H1 (cell line): Measurements from ENCODE around the gene TCAP. TPM values are rescaled to one million over a fixed set of nuclear protein-coding genes. Genes with fewer than 3 reads are reported as not detected.

Experiments used
- CTCF ChIA-PET: fragments of 300-600 bp; sonication (Branson Sonifier 250); formaldehyde crosslinking; loops from one replicate; lab custom pipeline; 2021; ENCODE audit not compliant: partially characterized antibody; lab: Charles Lee
- POLR2A ChIA-PET: fragments of 300-600 bp; sonication (Branson Sonifier 250); formaldehyde crosslinking; loops from one replicate; lab custom pipeline; 2021; ENCODE audit warnings: inconsistent platforms; ENCODE audit not compliant: partially characterized antibody; lab: Charles Lee
- DNase-seq, 2 experiments: peaks; one replicate each; pipeline versions ENCODE4 v3.0.0 to v3.0.0-alpha.2; 2010 to 2022; ENCODE audit warnings: low spot score in 2 of 2, low read depth in 1 of 2, mixed read lengths in 1 of 2
- FAIRE-seq: peaks from 2 replicates; lab custom pipeline; 2011; peaks lifted over from hg19 to GRCh38; lab: Jason Lieb, UNC
- H2AFZ ChIP-seq: 2 replicates; pipeline ENCODE4 v1.8.1; 2012; ENCODE audit warnings: low read length, inconsistent platforms
- H2AK5ac ChIP-seq: 2 replicates; pipeline ENCODE4 v1.6.1; 2013; ENCODE audit warnings: low read depth, low read length
- H2BK120ac ChIP-seq: replicated peaks from 2 replicates; pipeline ENCODE3; 2013; ENCODE audit warnings: low read depth, low read length, inconsistent platforms
- H2BK12ac ChIP-seq: 2 replicates; pipeline ENCODE4 v1.6.1; 2013; ENCODE audit warnings: low read depth, low read length
- H2BK15ac ChIP-seq: 2 replicates; pipeline ENCODE4 v1.6.1; 2013; ENCODE audit warnings: low read length
- H2BK20ac ChIP-seq: 2 replicates; pipeline ENCODE4 v1.6.1; 2013; ENCODE audit warnings: low read length
- H2BK5ac ChIP-seq: 2 replicates; pipeline ENCODE4 v1.6.1; 2013; ENCODE audit warnings: low read depth, low read length
- H3K14ac ChIP-seq: 2 replicates; pipeline ENCODE4 v1.6.1; 2013; ENCODE audit warnings: inconsistent platforms; ENCODE audit not compliant: insufficient read length
- H3K18ac ChIP-seq: 2 replicates; pipeline ENCODE4 v1.6.1; 2013; ENCODE audit warnings: low read length; ENCODE audit errors: extremely low read depth
- H3K23ac ChIP-seq: 2 replicates; pipeline ENCODE4 v1.6.1; 2013; ENCODE audit warnings: inconsistent platforms; ENCODE audit not compliant: insufficient read length
- H3K23me2 ChIP-seq: 2 replicates; pipeline ENCODE4 v1.6.1; 2013; ENCODE audit warnings: low read depth, low read length
- H3K27ac ChIP-seq: 2 replicates; pipeline ENCODE4 v1.6.1; 2011; ENCODE audit warnings: low read depth, low read length, inconsistent platforms
- H3K27me3 ChIP-seq, 4 experiments: replicated peaks in 1 of 4; 1 replicate in 1 of 4; 2 replicates in 3 of 4; pipeline versions ENCODE4 v1.6.1 to v1.8.1; 2011 to 2013; ENCODE audit warnings: low read length in 3 of 4, mild to moderate bottlenecking in 3 of 4, inconsistent platforms in 2 of 4, mixed read lengths in 2 of 4, moderate library complexity in 1 of 4; ENCODE audit not compliant: control insufficient read depth in 3 of 4, insufficient read depth in 3 of 4; ENCODE audit errors: extremely low read depth in 1 of 4
- H3K36me3 ChIP-seq, 4 experiments: 2 replicates each; pipeline versions ENCODE4 v1.6.1 to v1.8.1; 2011 to 2013; ENCODE audit warnings: mild to moderate bottlenecking in 4 of 4, low read length in 3 of 4, moderate library complexity in 2 of 4, control low read depth in 1 of 4, inconsistent platforms in 1 of 4; ENCODE audit not compliant: insufficient read depth in 4 of 4, control insufficient read depth in 2 of 4
- H3K4ac ChIP-seq: replicated peaks from 2 replicates; pipeline ENCODE3; 2013; ENCODE audit warnings: low read length, low read depth, mixed read lengths, inconsistent platforms; ENCODE audit not compliant: insufficient read length
- H3K4me1 ChIP-seq, 4 experiments: replicated peaks in 1 of 4; 1 replicate in 1 of 4; 2 replicates in 3 of 4; pipeline versions ENCODE4 v1.6.1 to v1.8.1; 2011 to 2013; ENCODE audit warnings: low read length in 3 of 4, inconsistent platforms in 2 of 4, mixed read lengths in 1 of 4; ENCODE audit not compliant: insufficient read depth in 4 of 4, control insufficient read depth in 3 of 4
- H3K4me2 ChIP-seq, 2 experiments: 2 replicates each; pipeline versions ENCODE4 v1.6.1 to v1.8.1; 2011 to 2013; ENCODE audit warnings: low read depth in 2 of 2, low read length in 2 of 2, control low read depth in 1 of 2, inconsistent platforms in 1 of 2, mild to moderate bottlenecking in 1 of 2; ENCODE audit not compliant: insufficient read depth in 1 of 2
- H3K4me3 ChIP-seq, 4 experiments: fragments of 200-600, 300-600 bp in 1 of 4; sonication (generic), shearing (Covaris generic), sonication (Bioruptor Twin) in 1 of 4; 2 replicates each; pipeline versions ENCODE4 v1.5.1 to v1.8.1; 2011 to 2016; ENCODE audit warnings: low read length in 4 of 4, low read depth in 3 of 4, control low read depth in 2 of 4, inconsistent platforms in 2 of 4, mild to moderate bottlenecking in 2 of 4, mixed read lengths in 1 of 4, moderate library complexity in 1 of 4; ENCODE audit not compliant: insufficient read depth in 2 of 4; ENCODE audit errors: extremely low read depth in 1 of 4
- H3K56ac ChIP-seq: replicated peaks from 2 replicates; pipeline ENCODE3; 2013; ENCODE audit warnings: low read depth, mild to moderate bottlenecking, mixed read lengths, low read length, inconsistent platforms; ENCODE audit not compliant: insufficient read length
- H3K79me1 ChIP-seq: 2 replicates; pipeline ENCODE4 v1.6.1; 2013; ENCODE audit warnings: low read depth, low read length, control low read depth
- H3K79me2 ChIP-seq, 2 experiments: 2 replicates each; pipeline versions ENCODE4 v1.6.1 to v1.8.1; 2012 to 2013; ENCODE audit warnings: low read length in 2 of 2, mild to moderate bottlenecking in 2 of 2, inconsistent platforms in 1 of 2; ENCODE audit not compliant: insufficient read depth in 2 of 2, control insufficient read depth in 1 of 2
- H3K9ac ChIP-seq, 4 experiments: replicated peaks in 1 of 4; 1 replicate in 1 of 4; 2 replicates in 3 of 4; pipeline versions ENCODE4 v1.6.1 to v1.8.1; 2011 to 2013; ENCODE audit warnings: low read depth in 3 of 4, low read length in 3 of 4, control low read depth in 2 of 4, mild to moderate bottlenecking in 2 of 4, moderate library complexity in 2 of 4, inconsistent platforms in 1 of 4; ENCODE audit errors: extremely low read depth in 1 of 4
- H3K9me3 ChIP-seq, 2 experiments: 2 replicates each; pipeline versions ENCODE4 v1.6.1 to v1.8.1; 2012 to 2013; ENCODE audit warnings: mild to moderate bottlenecking in 2 of 2, moderate library complexity in 2 of 2, control low read depth in 1 of 2, inconsistent platforms in 1 of 2, low read depth in 1 of 2, low read length in 1 of 2, mixed read lengths in 1 of 2; ENCODE audit not compliant: insufficient read depth in 2 of 2
- H4K20me1 ChIP-seq, 2 experiments: replicated peaks in 1 of 2; 2 replicates each; pipeline versions ENCODE3 to v1.8.1; 2011 to 2013; ENCODE audit warnings: inconsistent platforms in 2 of 2, low read length in 2 of 2, mild to moderate bottlenecking in 1 of 2; ENCODE audit not compliant: insufficient read depth in 2 of 2, control insufficient read depth in 1 of 2
- H4K5ac ChIP-seq: 2 replicates; pipeline ENCODE4 v1.6.1; 2013; ENCODE audit warnings: low read length, low read depth, mixed read lengths, inconsistent platforms; ENCODE audit not compliant: insufficient read length
- H4K8ac ChIP-seq: 2 replicates; pipeline ENCODE4 v1.8.0; 2013; ENCODE audit warnings: mild to moderate bottlenecking, moderate library complexity, low read length, inconsistent platforms; ENCODE audit not compliant: insufficient read depth; ENCODE audit errors: extremely low read depth
- H4K91ac ChIP-seq: replicated peaks from 2 replicates; pipeline ENCODE3; 2013; ENCODE audit warnings: low read length, mixed read lengths, inconsistent platforms; ENCODE audit not compliant: insufficient read length
- CHD1 ChIP-seq: IDR thresholded peaks from 2 replicates; pipeline ENCODE4 v1.6.1; 2012; ENCODE audit warnings: low read depth, low read length, improper control_type of control experiment
- KDM4A ChIP-seq: IDR thresholded peaks from one replicate; pipeline ENCODE4 v1.7.1; 2012; ENCODE audit warnings: low read depth, mild to moderate bottlenecking, moderate library complexity, low read length, inconsistent platforms; ENCODE audit not compliant: severe bottlenecking
- NANOG ChIP-seq: IDR thresholded peaks from 2 replicates; pipeline ENCODE4 v1.6.1; 2011; ENCODE audit warnings: low read length, low read depth, mild to moderate bottlenecking, inconsistent platforms; ENCODE audit not compliant: insufficient read depth, poor library complexity, severe bottlenecking
- WGBS, 2 experiments: shearing (Covaris generic) in 1 of 2; methylation state at CpG; one replicate each; pipeline versions ENCODE4 v1.1.6 to v1.1.7; 2013 to 2015; ENCODE audit warnings: low lambda C conversion rate in 2 of 2, mixed read lengths in 2 of 2, inconsistent platforms in 1 of 2, low coverage in 1 of 2, missing lambda C conversion rate in 1 of 2; ENCODE audit not compliant: insufficient replicate concordance in 2 of 2, insufficient coverage in 1 of 2, insufficient read length in 1 of 2; ENCODE audit errors: extremely low coverage in 1 of 2, missing lambda C conversion rate in 1 of 2; 5-methylcytosine and 5-hydroxymethylcytosine counted together
- polyA plus RNA-seq, 7 experiments: library from polyadenylated mRNA; depleted of rRNA in 3 of 7; stranded (reverse) in 5 of 7; unstranded in 2 of 7; fragments of >200 nt in 5 of 7; fragments of 200-250 nt in 2 of 7; gene quantifications; 1 replicate in 5 of 7; 2 replicates in 1 of 7; 4 replicates in 1 of 7; pipeline versions ENCODE4 v1.2.1 to v1.2.3, GENCODE V29; 2011 to 2013; ENCODE audit warnings: missing spikeins in 2 of 7, mixed read lengths in 2 of 7
- total RNA-seq: library from RNA; stranded (reverse); fragmentation: NEBNext Ultra II Directional; extraction: Animal tissue kit (Norgen Biotek cat#: 25700); gene quantifications from 2 replicates; pipeline ENCODE4 v1.2.1, GENCODE V29; 2021

TCAP gene
- total and polyA plus RNA-seq, 2 of the 8 experiments (the other 6 are each of a cell fraction or from before 2014, with no cell fraction given) = 0.82 to 1.4 TPM

DNA sequence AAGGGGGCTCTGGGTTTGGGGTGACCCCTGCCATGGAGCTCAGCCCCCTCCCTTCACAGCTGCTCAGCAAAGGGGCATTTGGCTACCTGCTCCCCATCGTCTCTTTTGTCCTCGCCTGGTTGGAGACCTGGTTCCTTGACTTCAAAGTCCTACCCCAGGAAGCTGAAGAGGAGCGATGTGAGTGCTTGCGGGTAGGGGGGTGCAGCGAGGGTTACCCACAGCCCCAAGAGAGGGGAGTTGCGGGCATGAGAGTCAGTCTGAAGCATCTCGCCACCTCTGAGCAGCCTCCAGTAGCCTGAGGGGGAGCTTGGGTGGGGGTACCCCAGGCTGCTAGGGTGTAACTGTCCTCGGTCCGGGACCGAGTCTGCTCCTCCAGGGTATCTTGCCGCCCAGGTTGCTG lies 6.8 kb upstream of the TCAP start:
- CTCF ChIA-PET = interaction anchor here (0.6 to 49.2 kb wide), 6 partner anchors 10 to 108 kb away, joined by 3 to 1885 read pairs (median 8); partner anchors contain the start of genes ERBB2, PGAP3, PNMT and PPP1R1B

More for the DNA sequence above, 6.8 kb upstream of the TCAP start:
- peaks cover 0 to 9% (median 3%) of the 10 kb centered on the region in 4 experiments; a peak in 3 of 8 replicates for H3K36me3 ChIP-seq
- no peaks in the 10 kb centered on the region for H3K23me2 ChIP-seq
- no peak overlapping the region for H2AFZ ChIP-seq
- FAIRE-seq (no peak), DNase-seq (no peak)
- no peak overlapping the region for H3K23ac ChIP-seq
- 91% methylated on average over 11 of the region's 11 CpGs; no CpG with 5 or more reads in 1 of the 2 experiments for WGBS, 2 experiments
- H3K4me1 ChIP-seq = peaks cover 0 to 23% (median 17%) of the 10 kb centered on the region in 4 experiments; a peak in 6 of 7 replicates
- H3K79me1 ChIP-seq = 0 out of 2 replicates have a peak, but pooled peaks cover 2% of the 10 kb centered on the region
- no peak overlapping the region for H4K5ac ChIP-seq
- H3K4me2 ChIP-seq = no peak overlapping the region
- peaks cover 0 to 1% of the 10 kb centered on the region in 2 experiments for H4K20me1 ChIP-seq
- H3K4me3 ChIP-seq = no peak overlapping the region
- H4K8ac ChIP-seq = no peak overlapping the region
- H4K91ac ChIP-seq = no peak overlapping the region
- no peak overlapping the region for H3K27ac ChIP-seq
- POLR2A ChIA-PET = interaction anchor here (0.9 to 1.6 kb wide), 3 partner anchors 10 to 30 kb away, joined by 3 to 7 read pairs (median 3); partner anchors contain the start of gene PGAP3
- 0 out of 4 replicates have a peak, but pooled peaks cover 0 to 2% of the 10 kb centered on the region in 2 experiments for H3K79me2 ChIP-seq
- no peak overlapping the region for H2BK120ac ChIP-seq
- no peak overlapping the region for H2AK5ac ChIP-seq
- H2BK12ac ChIP-seq = no peak overlapping the region
- no peaks in the 10 kb centered on the region for H3K9me3 ChIP-seq
- no peaks in the 10 kb centered on the region for H3K27me3 ChIP-seq
- H3K56ac ChIP-seq = no peak overlapping the region
- no peak overlapping the region for H2BK15ac ChIP-seq
- no peak overlapping the region for H3K4ac ChIP-seq
- H3K9ac ChIP-seq = no peak overlapping the region
- no peak overlapping the region for H2BK20ac ChIP-seq
- H3K18ac ChIP-seq = no peak overlapping the region; the same call in 1 of the 2 replicates
- TF ChIP-seq CHD1 = no peak
- TF ChIP-seq NANOG = no peak
- TF ChIP-seq KDM4A = no peak
- H3K14ac ChIP-seq = no peak overlapping the region
- H2BK5ac ChIP-seq = no peak overlapping the region
